Gastroesophageal sphincter (tissue), 4 donors: ENCODE data around the gene EPB41L4B. TPM values are rescaled to one million over a fixed set of nuclear protein-coding genes. Genes with fewer than 3 reads are reported as not detected.
"Not testable (repeated sequence)": the region's sequence is repeated elsewhere in the genome, so short reads cannot be mapped to it uniquely, and the experiment has no call there.

Experiments used
- ATAC-seq: fragments of 150-250 bp; one replicate; pipeline ENCODE4 v1.9.1; 2016; ENCODE audit warnings: mild to moderate bottlenecking, moderate library complexity
- H3K27ac ChIP-seq, 4 donors: fragments of 200-600 bp; sonication (generic) in 3 of 4; 1 replicate in 3 of 4; 2 replicates in 1 of 4; pipeline ENCODE4 v1.5.1; 2016 to 2019
- H3K27me3 ChIP-seq: fragments of 200-600 bp; sonication (generic); one replicate; pipeline ENCODE4 v1.5.1; 2019
- H3K36me3 ChIP-seq, 2 donors: fragments of 200-600 bp; sonication (generic); one replicate each; pipeline ENCODE4 v1.5.1; 2019; ENCODE audit warnings: control low read depth in 1 of 2
- H3K4me1 ChIP-seq, 3 donors: fragments of 200-600 bp; sonication (generic); 1 replicate in 2 of 3; 2 replicates in 1 of 3; pipeline ENCODE4 v1.5.1; 2016 to 2019; ENCODE audit warnings: control low read depth in 2 of 3
- H3K4me3 ChIP-seq, 2 donors: fragments of 200-600 bp; sonication (generic); one replicate each; pipeline ENCODE4 v1.5.1; 2019; ENCODE audit warnings: mild to moderate bottlenecking in 1 of 2, moderate library complexity in 1 of 2
- H3K9me3 ChIP-seq, 3 donors: fragments of 200-600 bp; sonication (generic); one replicate each; pipeline ENCODE4 v1.5.1; 2017 to 2019; ENCODE audit warnings: control low read depth in 2 of 3
- CTCF ChIP-seq, 4 experiments: fragments of 200-600 bp in 2 of 4; fragments of 450-650 bp in 2 of 4; sonication (generic) in 1 of 4; IDR thresholded peaks; one replicate each; pipeline ENCODE4 v1.5.1; 2017 to 2019; ENCODE audit warnings: antibody characterized with exemption in 4 of 4, mild to moderate bottlenecking in 2 of 4, moderate library complexity in 2 of 4
- EP300 ChIP-seq: sonication (generic); formaldehyde crosslinking; IDR thresholded peaks from one replicate; pipeline ENCODE4 v1.6.1; 2017; ENCODE audit warnings: antibody characterized with exemption, mild to moderate bottlenecking
- POLR2A ChIP-seq, 2 donors: fragments of 450-650 bp; IDR thresholded peaks; one replicate each; pipeline ENCODE4 v1.6.1; 2017; ENCODE audit warnings: antibody characterized with exemption in 2 of 2, mild to moderate bottlenecking in 2 of 2, moderate library complexity in 1 of 2
- POLR2AphosphoS5 ChIP-seq: sonication (generic); formaldehyde crosslinking; IDR thresholded peaks from one replicate; pipeline ENCODE4 v1.6.1; 2017; ENCODE audit warnings: antibody characterized with exemption
- WGBS, 2 donors: methylation state at CpG; one replicate each; pipeline ENCODE4 v1.1.5; 2018; ENCODE audit warnings: low coverage in 1 of 2; 5-methylcytosine and 5-hydroxymethylcytosine counted together
- total RNA-seq, 4 donors: library from RNA; depleted of rRNA; stranded (reverse); fragments of >200 nt; gene quantifications; one replicate each; pipeline ENCODE4 v1.1.0, GENCODE V29; 2016

Gene EPB41L4B
- total RNA-seq: 1 to 10 TPM in 3 of 4 donors, not detected in 1; 1.2 to 1.7 (median 1.4) TPM

DNA sequence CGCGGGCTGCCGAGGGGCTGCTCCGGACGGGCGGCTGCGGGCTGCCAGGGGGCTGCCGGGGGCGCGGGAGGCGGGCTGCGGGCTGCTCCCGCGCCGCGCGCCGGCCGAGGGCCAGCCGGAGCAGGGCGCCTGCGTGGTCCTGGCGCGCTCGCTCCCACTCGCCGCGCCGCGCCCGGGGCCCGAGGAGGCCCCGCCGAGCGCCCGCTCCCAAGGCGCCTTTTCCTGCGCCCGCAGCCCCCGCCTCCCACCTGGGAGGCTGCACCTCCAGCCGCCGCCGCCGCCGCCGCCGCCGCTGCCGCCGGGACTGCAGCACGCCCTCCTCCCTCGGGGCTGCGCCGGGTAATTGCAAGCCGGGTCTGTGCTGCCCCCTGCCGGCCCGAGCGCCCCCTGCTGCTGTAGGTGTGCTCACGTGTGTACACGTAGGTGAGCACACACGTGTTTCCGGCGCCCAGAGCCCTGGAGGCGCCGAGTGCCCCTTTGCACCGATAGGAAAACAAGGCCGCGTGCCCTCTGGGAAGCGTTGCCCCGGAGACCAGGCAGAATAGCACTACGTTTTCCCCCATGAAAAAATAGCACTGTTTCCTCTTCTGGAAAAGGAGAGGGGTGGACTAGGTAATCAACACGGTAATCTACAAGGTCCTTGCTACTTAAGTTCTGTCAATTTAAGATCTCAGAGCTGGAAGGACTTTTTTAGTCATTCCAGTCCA lies at the start of gene EPB41L4B:
EPB41L4B (minus strand) TSS at position 318 of the 707 bp plus-strand sequence. CDS start 613 bp downstream, outside the sequence.
- H3K36me3 ChIP-seq: no peaks in the 10 kb centered on the region
- peaks cover 46% of the 10 kb centered on the region for H3K27me3 ChIP-seq
- peak within 1 kb of the TSS; percentile 22 to 56 for H3K4me3 ChIP-seq
- H3K27ac ChIP-seq: no peak within 1 kb of the TSS
- no CpG with 5 or more reads among the region's 72 CpGs for WGBS, 2 donors
- ATAC-seq: peak; percentile 91
- TF ChIP-seq POLR2AphosphoS5: no peak
- no peak for TF ChIP-seq EP300
- TF ChIP-seq CTCF (IDR thresholded peaks at IDR 0.05): peak in 3 of 4 experiments; percentile 88 to 96 (median 96)
- TF ChIP-seq POLR2A (IDR thresholded peaks at IDR 0.05): no peak
- no peaks in the 10 kb centered on the region for H3K9me3 ChIP-seq
- peaks cover 0 to 18% (median 0%) of the 10 kb centered on the region in 3 donors for H3K4me1 ChIP-seq

- peaks cover 0 to 27% (median 0%) of the 10 kb centered on the region in 3 donors for H3K9me3 ChIP-seq
- WGBS, 2 donors: 61 to 73% methylated on average over 2 of the region's 2 CpGs
Observed at GRCh38 chr9:109369285-109369684, 48.4 kb upstream of the EPB41L4B start.

DNA sequence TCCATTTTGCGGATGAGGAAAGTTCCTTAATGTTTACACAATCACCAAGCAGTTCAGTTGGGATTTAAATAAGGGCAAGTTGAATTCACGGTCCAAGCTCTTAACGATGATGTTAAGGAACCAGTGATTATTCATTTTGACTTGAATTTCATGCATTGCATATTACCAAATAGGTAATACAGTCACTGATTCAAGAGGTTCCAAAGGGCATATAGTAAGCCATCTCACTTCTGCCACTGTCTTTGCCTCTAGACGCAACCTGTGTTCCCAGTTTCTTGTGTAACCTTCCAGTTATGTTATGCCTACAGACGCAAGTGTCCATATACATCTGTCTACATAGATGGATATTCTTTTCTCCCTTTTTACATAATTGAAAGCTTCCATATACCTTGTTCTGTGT lies 39.9 kb upstream of the EPB41L4B start:
- H3K27ac ChIP-seq: no peak overlapping the region
- WGBS, 2 donors: 54 to 66% methylated on average over 5 of the region's 5 CpGs
- H3K4me3 ChIP-seq: no peak overlapping the region
- no peaks in the 10 kb centered on the region for H3K27me3 ChIP-seq
- TF ChIP-seq EP300 (no peak), POLR2AphosphoS5 (no peak), CTCF (IDR thresholded peaks at IDR 0.05) (no peak), POLR2A (IDR thresholded peaks at IDR 0.05) (no peak)
- H3K4me1 ChIP-seq: no peaks in the 10 kb centered on the region
- H3K9me3 ChIP-seq: no peaks in the 10 kb centered on the region
- no peaks in the 10 kb centered on the region for H3K36me3 ChIP-seq
- ATAC-seq: no peak

More at GRCh38 chr9:109369285-109369684, 48.4 kb upstream of the EPB41L4B start:
- Histone ChIP-seq H3K4me3 (no peak overlapping the region), H3K4me1 (no peaks in the 10 kb centered on the region), H3K27ac (no peak overlapping the region), H3K36me3 (no peaks in the 10 kb centered on the region), H3K27me3 (no peaks in the 10 kb centered on the region)
- TF ChIP-seq CTCF (IDR thresholded peaks at IDR 0.05) (no peak), EP300 (no peak), POLR2A (IDR thresholded peaks at IDR 0.05) (no peak), POLR2AphosphoS5 (no peak)
- ATAC-seq: no peak

GRCh38 chr9:109358968-109359603 lies 38.2 kb upstream of the EPB41L4B start:
- ATAC-seq, H3K27ac ChIP-seq, H3K27me3 ChIP-seq, H3K9me3 ChIP-seq, H3K4me3 ChIP-seq, H3K4me1 ChIP-seq, H3K36me3 ChIP-seq: not testable (repeated sequence)
- 80 to 93% methylated on average over 3 to 8 of the region's 8 CpGs for WGBS, 2 donors

DNA sequence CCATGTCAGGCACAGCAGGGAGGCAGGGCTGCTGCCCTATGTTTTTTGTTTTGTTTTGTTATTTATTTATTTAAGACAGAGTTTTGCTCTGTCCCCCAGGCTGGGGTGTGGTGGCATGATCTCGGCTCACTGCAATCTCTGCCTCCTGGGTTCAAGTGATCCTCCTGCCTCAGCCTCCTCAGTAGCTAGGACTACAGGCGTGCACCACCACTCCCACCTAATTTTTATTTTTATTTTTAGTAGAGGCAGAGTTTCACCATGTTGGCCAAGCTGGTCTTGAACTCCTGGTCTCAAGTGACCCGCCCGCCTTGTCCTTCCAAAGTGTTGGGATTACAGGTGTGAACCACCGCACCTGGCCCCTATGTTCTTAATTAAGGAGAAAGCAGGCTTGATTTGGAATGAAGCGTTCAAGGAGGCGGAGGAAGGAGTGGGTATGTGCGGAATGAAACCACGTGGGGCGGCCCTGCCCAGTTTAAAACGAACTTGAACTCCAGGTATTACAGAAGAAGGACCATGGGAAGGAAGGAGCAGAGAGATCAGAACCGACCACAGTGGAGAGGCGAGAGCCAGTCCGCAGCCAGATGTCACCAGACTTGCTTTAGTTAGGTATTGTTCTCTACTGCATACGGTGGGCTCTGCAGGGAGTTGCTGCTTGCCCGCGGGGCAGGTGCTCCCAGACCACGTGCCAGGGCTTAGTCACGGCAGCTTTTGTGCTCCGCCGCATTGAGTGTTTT lies 34.9 kb upstream of the EPB41L4B start:
- Histone ChIP-seq H3K36me3 (no peaks in the 10 kb centered on the region), H3K4me3 (no peak overlapping the region), H3K9me3 (no peaks in the 10 kb centered on the region), H3K4me1 (no peaks in the 10 kb centered on the region), H3K27ac (no peak overlapping the region), H3K27me3 (peaks cover 4% of the 10 kb centered on the region)
- 80 to 81% methylated on average over 10 to 13 of the region's 21 CpGs for WGBS, 2 donors
- TF ChIP-seq POLR2AphosphoS5 (no peak), CTCF (IDR thresholded peaks at IDR 0.05) (no peak), POLR2A (IDR thresholded peaks at IDR 0.05) (no peak), EP300 (no peak)
- ATAC-seq: no peak
